HG03354 (cell line): Measurements from ENCODE around the gene F10.
A peak's percentile ranks its signal among the peaks of the same experiment; 100 is the strongest.
"Not testable (repeated sequence)": the region's sequence is repeated elsewhere in the genome, so short reads cannot be mapped to it uniquely, and the experiment has no call there.

Experiments
- ATAC-seq: cut with Tn5 transposase; IDR thresholded peaks from one replicate; pipeline ENCODE4 v1.9.1; 2021; ENCODE audit warnings: mild to moderate bottlenecking; ENCODE audit not compliant: unreplicated experiment, poor library complexity, severe bottlenecking

Gene F10

GRCh38 chr13:113148940-113149503, 26.4 kb downstream of the F10 start:
- ATAC-seq = no peak

DNA sequence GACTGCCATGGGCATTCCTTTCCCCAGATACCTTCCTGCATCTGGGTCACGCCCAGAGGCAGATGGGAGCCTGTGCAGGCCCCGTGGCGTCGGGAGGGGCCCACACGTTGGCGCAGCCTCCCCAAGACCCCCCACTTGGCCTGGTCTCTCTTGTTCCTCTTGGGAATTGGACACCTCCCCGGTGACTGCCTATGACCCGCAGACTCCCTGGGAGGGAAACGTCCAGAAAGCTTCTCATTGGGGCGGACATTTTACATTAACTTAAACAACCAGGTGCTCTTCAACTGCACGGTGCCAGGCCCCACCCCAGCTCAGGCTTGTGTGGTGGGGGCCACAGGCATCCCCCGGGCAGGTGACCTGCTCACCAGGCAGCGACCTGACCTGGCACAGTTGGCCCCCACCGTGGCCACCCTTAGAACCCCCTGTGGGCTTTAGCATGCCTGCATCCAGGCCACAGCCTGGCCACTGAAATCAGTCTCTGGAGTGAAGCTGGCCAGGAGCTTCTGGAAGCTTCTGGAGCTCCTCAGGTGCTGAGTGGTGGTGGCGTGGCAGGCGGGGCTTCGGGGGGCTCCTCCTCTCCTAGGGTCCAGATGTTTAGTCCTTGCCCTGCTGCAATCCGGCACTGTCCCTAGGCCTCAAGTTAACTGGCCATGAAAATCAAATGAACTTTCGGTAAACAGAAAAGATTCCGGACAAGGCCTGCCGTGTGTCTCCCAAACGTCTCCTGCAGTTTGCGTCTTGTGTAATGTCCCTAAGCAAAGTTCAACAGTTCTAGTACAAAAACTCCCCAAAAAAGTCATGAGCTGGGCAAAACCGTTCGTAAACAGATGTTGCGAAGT, 27.3 kb downstream of the F10 start:
- no peak for ATAC-seq

DNA sequence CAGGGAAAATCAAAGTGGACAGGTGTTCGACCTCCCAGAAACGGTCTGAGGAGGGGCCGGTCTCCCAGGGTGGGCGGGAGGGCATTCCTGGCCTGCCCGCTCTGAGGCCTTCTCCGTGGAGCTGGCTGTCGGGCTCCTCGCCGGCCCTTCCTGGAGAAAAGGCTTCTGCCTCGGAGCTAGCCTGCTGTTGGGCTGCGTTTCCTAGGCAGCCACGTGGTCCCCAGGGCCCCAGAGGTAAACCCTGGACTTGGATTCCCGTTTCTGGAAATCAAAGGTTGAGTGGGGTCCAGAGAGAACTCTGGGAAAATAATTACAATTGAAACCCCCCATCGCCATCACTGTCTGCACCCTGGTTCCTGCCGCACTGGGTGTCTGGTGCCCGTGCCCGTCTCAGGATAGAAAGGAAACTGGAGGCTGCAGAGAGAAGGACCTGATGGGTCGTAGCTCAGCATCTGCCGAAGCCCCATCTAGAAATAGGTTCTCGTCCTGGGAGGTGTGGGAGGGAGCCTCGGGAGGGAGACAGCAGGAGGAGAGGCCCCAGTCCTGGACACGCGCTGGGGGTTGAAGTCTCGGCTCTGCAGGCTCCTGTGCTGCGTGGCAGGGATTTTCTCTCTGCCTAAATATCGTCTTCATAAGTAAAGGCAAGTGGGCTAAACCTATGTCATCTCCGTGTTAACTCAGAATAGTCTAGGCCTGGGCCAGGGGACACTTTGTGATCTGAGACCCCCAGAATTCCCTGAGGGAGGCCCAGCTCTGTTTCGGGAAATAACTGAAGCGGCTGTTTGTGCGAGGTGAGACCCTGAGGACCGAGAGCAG, 28.2 kb downstream of the F10 start:
- ATAC-seq = no peak

DNA sequence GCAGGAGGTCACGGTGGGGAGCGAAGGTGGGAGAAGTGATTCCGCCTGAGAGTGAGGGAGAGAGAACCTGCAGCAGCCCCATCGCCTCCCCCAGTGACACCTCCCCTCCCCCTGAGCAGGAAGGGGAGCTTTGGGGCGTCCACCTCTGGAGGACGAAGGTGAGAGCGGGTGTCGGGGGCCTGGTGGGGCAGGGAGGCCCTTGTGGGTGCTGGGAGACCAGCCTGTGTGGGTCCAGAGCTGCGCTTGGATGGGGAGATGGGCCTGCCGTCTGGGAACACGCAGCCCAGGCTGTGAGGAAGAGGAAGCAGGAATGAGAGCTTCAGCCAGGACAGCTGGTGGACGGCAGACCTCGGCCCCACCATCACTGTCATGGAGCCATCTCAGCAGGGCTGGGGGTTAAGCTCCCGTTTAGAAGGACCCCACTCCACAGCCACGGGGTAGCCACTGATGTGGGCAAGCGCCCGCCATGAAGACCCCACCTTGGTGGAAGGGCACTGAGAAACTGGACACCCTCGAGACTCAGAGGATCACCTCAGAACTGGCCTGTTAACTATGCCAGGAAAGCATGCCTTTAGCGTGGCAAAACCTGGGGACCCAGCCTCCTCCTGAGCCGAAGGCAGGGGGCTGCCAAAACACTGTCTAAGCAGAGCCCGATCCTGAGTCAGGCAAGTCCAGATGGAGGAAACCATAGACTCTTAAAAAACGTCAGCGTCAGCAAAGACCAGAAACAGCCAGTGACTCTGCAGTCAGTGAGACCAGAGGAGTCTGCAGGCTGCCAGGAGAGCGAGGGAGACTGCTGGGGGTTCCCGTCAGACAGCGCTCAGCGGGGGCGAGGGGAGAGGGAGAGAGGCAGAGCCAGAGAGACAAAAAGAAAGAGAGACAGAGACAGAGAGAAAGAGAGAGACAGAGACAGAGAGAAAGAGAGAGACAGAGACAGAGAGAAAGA, 29.4 kb downstream of the F10 start:
- no peak for ATAC-seq

DNA sequence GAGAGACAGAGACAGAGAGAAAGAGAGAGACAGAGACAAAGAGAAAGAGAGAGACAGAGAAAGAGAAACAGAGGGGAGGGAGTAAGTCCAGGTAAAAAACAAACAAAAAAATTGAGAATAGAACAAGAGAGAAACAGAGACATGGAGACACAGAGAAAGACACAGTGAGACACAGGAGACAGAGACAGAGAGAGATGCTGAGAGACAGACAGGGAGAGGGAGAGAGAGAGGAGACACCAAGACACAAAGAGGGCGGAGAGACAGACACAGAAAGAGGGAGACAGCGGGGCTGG, 30.0 kb downstream of the F10 start:
- ATAC-seq = no peak

- peak; percentile 36 for ATAC-seq
Observed at GRCh38 chr13:113152984-113153809, 30.6 kb downstream of the F10 start.

DNA sequence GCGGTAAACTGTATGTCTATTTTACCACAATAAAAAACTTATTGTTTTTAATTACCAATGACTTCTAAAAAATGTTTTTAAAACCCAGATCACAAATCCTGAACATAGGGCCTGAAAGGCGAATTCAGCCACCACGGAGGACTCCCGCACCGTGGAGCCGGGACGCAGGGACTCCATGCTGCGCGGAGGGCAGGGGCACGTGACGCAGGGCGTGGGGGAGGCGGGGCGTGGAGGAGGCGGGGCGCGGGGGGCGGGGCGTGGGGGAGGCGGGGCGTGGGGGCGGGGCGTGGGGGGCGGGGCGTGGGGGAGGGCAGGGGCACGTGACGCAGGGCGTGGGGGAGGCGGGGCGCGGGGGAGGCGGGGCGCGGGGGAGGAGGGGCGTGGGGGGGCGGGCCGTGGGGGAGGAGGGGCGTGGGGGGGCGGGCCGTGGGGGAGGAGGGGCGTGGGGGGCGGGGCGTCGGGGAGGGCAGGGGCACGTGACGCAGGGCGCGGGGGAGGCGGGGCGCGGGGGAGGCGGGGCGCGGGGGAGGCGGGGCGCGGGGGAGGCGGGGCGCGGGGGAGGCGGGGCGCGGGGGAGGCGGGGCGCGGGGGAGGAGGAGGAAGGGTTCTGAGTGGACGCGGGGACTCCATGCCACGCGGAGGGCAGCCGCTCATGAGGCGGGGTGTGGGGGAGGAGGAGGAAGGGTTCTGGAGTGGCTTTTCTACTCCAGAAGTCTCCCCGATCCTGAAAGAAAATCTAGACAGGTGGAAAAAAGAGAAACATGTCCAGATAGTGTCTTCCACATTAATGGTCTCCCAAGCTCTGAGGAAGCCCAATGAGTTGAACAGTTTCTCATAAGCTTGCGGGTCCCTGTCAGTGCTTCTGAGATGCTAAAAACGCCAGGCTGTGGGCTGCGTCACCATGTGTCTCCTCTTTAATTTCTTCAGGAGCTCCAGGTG, 31.5 kb downstream of the F10 start:
- ATAC-seq = peak; percentile 72

DNA sequence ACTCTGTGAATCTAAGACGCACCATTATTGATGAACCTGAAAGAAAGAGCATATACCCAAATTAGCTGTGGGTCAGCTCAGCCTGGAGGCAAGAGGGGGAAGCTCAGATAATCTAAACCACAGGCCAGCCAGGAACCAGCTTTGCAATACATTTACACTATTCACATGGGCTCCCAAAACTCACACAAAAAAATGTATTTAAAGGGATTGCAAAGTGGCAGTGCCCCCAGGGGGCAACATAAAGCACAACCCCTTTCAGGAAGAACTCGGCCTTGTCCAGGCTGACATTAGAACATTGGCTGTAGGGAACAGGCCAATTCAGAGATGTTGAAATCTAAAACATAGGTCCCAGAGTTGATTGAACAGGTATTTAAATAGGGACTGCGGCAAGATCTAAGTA, 32.6 kb downstream of the F10 start:
- no peak for ATAC-seq

- ATAC-seq = no peak
Observed at GRCh38 chr13:113155982-113156655, 33.5 kb downstream of the F10 start.

GRCh38 chr13:113157206-113157928, 34.8 kb downstream of the F10 start:
- no peak for ATAC-seq

DNA sequence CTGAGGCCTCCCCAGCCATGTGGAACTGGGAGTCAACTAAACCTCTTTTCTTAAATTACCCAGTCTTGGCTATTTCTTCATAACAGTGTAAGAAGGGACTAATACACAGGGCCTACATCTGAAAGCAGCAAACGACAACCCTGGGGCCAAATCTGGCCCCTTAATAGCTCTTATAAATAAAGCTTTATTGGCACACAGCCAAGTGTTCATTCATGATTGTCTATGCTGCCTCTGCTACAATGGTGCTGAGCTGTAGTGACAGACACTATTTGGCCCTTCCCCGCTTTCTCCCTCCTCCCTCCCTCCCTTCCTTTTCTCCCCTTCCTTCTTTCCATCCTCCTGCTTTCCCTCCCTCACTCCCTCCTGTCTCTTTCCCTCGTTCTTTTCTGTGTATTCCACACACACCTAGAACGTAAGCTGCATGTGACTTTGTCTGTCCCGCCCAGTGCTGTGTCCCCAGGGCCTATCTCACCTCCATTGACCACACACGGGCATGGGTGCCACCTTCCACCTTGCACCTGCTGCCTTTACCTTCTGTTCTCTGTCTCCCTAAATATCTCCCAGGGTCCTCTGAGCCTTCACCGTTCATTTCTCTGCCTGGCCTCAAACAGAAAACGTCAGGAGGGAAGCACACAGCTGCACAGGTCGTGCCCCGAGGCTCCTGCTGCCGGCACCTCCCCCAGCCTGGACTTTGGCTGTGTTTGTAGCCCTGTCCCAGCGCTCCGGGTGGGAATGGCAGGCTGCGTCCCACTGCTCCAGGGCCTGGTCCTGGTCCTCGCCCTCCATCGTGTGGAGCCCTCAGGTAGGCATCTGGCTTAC, 35.5 kb downstream of the F10 start, which contains the start of gene PROZ:
Gene PROZ, plus strand, starts transcription at position 720 of the 819 bp plus-strand sequence. Its CDS starts 13 bp downstream, at position 733.
- no peak for ATAC-seq

DNA sequence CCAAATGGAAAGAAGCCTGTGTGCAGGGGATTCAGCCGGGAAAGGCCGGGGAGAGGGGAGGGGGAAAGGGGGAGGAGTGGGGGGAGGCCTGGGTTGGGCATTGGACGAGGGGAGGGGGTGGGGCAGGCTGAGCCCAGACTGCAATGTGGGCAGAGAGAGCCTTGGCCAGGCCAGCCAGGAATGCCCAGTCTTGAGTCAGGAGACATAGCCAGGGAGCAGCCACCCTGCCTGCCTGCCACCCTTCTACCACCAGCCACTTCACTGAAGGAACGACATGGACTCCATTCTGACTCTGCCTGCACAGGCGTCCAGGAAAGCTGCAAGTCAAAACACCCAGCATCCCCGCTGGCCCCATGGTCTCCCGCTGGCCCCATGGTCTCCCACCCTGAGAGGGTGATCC, 36.3 kb downstream of the F10 start:
- no peak for ATAC-seq

DNA sequence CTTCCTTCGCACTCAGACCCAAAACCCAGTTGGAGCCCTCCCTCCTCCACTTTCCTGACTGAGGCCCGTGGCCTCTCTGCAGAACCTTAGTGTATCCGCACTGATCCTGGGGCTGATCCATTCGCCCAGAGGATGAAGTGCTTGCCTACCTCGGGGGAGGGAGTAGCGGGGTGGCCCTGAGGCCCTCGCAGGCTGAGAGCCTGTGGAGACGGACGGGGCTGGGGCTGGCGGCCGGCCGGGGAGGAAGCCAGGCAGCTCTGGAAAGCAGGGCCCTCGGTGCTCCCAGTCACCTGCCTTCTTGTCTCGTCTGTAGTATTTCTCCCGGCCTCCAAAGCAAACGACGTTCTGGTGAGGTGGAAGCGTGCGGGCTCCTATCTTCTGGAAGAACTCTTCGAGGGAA, 37.1 kb downstream of the F10 start:
- no peak for ATAC-seq

GRCh38 chr13:113160983-113161382, 38.4 kb downstream of the F10 start:
- no peak for ATAC-seq

- no peak for ATAC-seq
Observed at GRCh38 chr13:113161433-113161832, 38.8 kb downstream of the F10 start.

DNA sequence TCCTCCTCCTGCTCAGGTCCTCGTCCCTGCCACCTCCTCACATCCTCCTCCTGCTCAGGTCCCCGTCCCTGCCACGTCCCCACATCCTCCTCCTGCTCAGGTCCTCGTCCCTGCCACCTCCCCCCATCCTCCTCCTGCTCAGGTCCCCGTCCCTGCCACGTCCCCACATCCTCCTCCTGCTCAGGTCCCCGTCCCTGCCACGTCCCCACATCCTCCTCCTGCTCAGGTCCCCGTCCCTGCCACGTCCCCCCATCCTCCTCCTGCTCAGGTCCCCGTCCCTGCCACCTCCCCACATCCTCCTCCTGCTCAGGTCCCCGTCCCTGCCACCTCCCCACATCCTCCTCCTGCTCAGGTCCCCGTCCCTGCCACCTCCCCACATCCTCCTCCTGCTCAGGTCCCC, 39.4 kb downstream of the F10 start:
- not testable (repeated sequence) for ATAC-seq
